Esophagus muscularis mucosa (tissue), 4 donors: ENCODE results near the gene PTPRT.

Experiments
- CTCF ChIP-seq, 3 experiments: fragments of 200-600 bp in 2 of 3; fragments of 450-650 bp in 1 of 3; sonication (generic) in 2 of 3; IDR thresholded peaks; one replicate each; pipeline ENCODE4 v1.5.1; 2017 to 2019; ENCODE audit warnings: antibody characterized with exemption in 3 of 3, mild to moderate bottlenecking in 2 of 3, moderate library complexity in 1 of 3
- EP300 ChIP-seq: sonication (generic); formaldehyde crosslinking; IDR thresholded peaks from one replicate; pipeline ENCODE4 v1.6.1; 2017; ENCODE audit warnings: antibody characterized with exemption
- POLR2A ChIP-seq: fragments of 450-650 bp; IDR thresholded peaks from one replicate; pipeline ENCODE4 v1.6.1; 2017; ENCODE audit warnings: antibody characterized with exemption, moderate library complexity, mild to moderate bottlenecking, low read depth

GRCh38 chr20:42954951-42955350 lies 234.8 kb downstream of the PTPRT start:
- no peak for TF ChIP-seq EP300
- no peak for TF ChIP-seq POLR2A
- no peak for TF ChIP-seq CTCF (IDR thresholded peaks at IDR 0.05)
